Calu3 (cell line): ENCODE measurements around the gene BMP8B. TPM values are rescaled to one million over a fixed set of nuclear protein-coding genes. Genes with fewer than 3 reads are reported as not detected.
A peak's percentile ranks its signal among the peaks of the same experiment; 100 is the strongest.

ENCODE experiments used
- Bru-seq: library from RNA; stranded (reverse); fragments of 400-500 nt; gene quantifications from one replicate; lab custom pipeline; 2021; lab: Mats Ljungman, UMichigan
- BruChase-seq, 2 experiments: library from RNA; stranded (reverse); fragments of 400-500 nt; gene quantifications; one replicate each; lab custom pipeline; 2021; lab: Mats Ljungman, UMichigan
- BruUV-seq: library from RNA; stranded (reverse); fragments of 400-500 nt; replicated peaks from 2 replicates; lab custom pipeline; 2021; lab: Mats Ljungman, UMichigan
- CTCF ChIA-PET: fragments of 300-600 bp; sonication (Branson Sonifier 250); formaldehyde crosslinking; loops from one replicate; lab custom pipeline; 2022; ENCODE audit warnings: antibody characterized with exemption; lab: Charles Lee
- DNase-seq: peaks from one replicate; pipeline ENCODE4 v3.0.0; 2022
- H3K27ac Mint-ChIP-seq: one replicate; pipeline ENCODE4 v1.8.0; 2022; ENCODE audit warnings: mixed read lengths; ENCODE audit not compliant: unreplicated experiment
- H3K27me3 Mint-ChIP-seq: one replicate; pipeline ENCODE4 v1.8.0; 2022; ENCODE audit warnings: mixed read lengths; ENCODE audit not compliant: unreplicated experiment
- H3K36me3 Mint-ChIP-seq: one replicate; pipeline ENCODE4 v1.8.0; 2022; ENCODE audit warnings: mild to moderate bottlenecking, moderate library complexity, mixed read lengths; ENCODE audit not compliant: insufficient read depth, unreplicated experiment
- H3K4me1 Mint-ChIP-seq: one replicate; pipeline ENCODE4 v1.8.0; 2022; ENCODE audit warnings: mild to moderate bottlenecking, low read depth, mixed read lengths; ENCODE audit not compliant: unreplicated experiment
- H3K4me3 Mint-ChIP-seq: one replicate; pipeline ENCODE4 v1.8.0; 2022; ENCODE audit warnings: mild to moderate bottlenecking, low read depth, moderate library complexity, mixed read lengths; ENCODE audit not compliant: unreplicated experiment
- H3K9me3 Mint-ChIP-seq: one replicate; pipeline ENCODE4 v1.8.0; 2022; ENCODE audit warnings: low read depth, mixed read lengths; ENCODE audit not compliant: unreplicated experiment
- CTCF ChIP-seq: fragments of 200-600 bp; IDR thresholded peaks from one replicate; pipeline ENCODE4 v1.8.0; 2022; ENCODE audit warnings: antibody characterized with exemption; ENCODE audit not compliant: unreplicated experiment
- intact Hi-C: fragments of 100-400 bp; cut with micrococcal nuclease; formaldehyde crosslinking; loops from one replicate; pipeline ENCODE4 v1.10.0; 2022; ENCODE audit not compliant: unreplicated experiment
- long read RNA-seq: library from polyadenylated mRNA; stranded (forward); transcript quantifications from one replicate; pipeline ENCODE4 v2.0.0, GENCODE V29; 2022
- total RNA-seq: library from RNA; stranded (reverse); gene quantifications from 2 replicates; pipeline ENCODE4 v1.2.3, GENCODE V29; 2022

Gene BMP8B
- total RNA-seq (6.2 and 6.8 TPM in 2 replicates), Bru-seq, nascent RNA (percentile 38 among the genes with signal in this experiment), BruChase-seq, experiment 1, labeled RNA remaining after a 6-hour chase (percentile 48 among the genes with signal in this experiment), BruChase-seq, experiment 2, labeled RNA remaining after a 2-hour chase (percentile 41 among the genes with signal in this experiment)
- long read RNA-seq, full-length matches to known transcripts: 1 of 4 reads
- long read RNA-seq, partial matches to known transcripts: 1 of 4 reads
- long read RNA-seq, other reads (novel, unspliced or antisense): 2 of 4 reads

- H3K27me3 Mint-ChIP-seq: no peaks in the 10 kb centered on the region
- no peak for TF ChIP-seq CTCF
- no peaks in the 10 kb centered on the region for H3K4me1 Mint-ChIP-seq
- intact Hi-C loops: no loop called here
- H3K4me3 Mint-ChIP-seq: peak within 1 kb of the TSS; percentile 74
- H3K9me3 Mint-ChIP-seq: no peaks in the 10 kb centered on the region
- BruUV-seq: no TSS peak
- H3K27ac Mint-ChIP-seq: peak within 1 kb of the TSS; percentile 42
- H3K36me3 Mint-ChIP-seq: peaks cover 17% of the 10 kb centered on the region
- peak; percentile 78 for DNase-seq
- CTCF ChIA-PET: interaction anchor here (0.6 to 1.0 kb wide), 2 partner anchors 130 to 361 kb away, joined by 3 to 4 read pairs; no protein-coding TSS in a partner anchor
These were observed at the start of gene BMP8B for GRCh38 chr1:39788758-39789570. Gene BMP8B (minus strand): TSS chr1:39788865. CDS start chr1:39788485, 380 bp downstream.

- no peaks in the 10 kb centered on the region for H3K27me3 Mint-ChIP-seq
- CTCF ChIA-PET: interaction anchor here (0.6 kb wide), 1 partner anchor 611 kb away, joined by 3 read pairs; no protein-coding TSS in a partner anchor
- BruUV-seq: no TSS peak
- TF ChIP-seq CTCF: no peak
- no peaks in the 10 kb centered on the region for H3K9me3 Mint-ChIP-seq
- no peak overlapping the region for H3K4me3 Mint-ChIP-seq
- no peak for DNase-seq
- intact Hi-C loops: no loop called here
- no peaks in the 10 kb centered on the region for H3K4me1 Mint-ChIP-seq
- no peak overlapping the region for H3K27ac Mint-ChIP-seq
- H3K36me3 Mint-ChIP-seq: peaks cover 11% of the 10 kb centered on the region
These were observed 48.0 kb upstream of the BMP8B start for GRCh38 chr1:39836595-39837110.

- CTCF ChIA-PET: no interaction called here
- H3K9me3 Mint-ChIP-seq: no peaks in the 10 kb centered on the region
- no peaks in the 10 kb centered on the region for H3K27me3 Mint-ChIP-seq
- no peaks in the 10 kb centered on the region for H3K4me1 Mint-ChIP-seq
- no peak for DNase-seq
- H3K36me3 Mint-ChIP-seq: peaks cover 5% of the 10 kb centered on the region
- no peak overlapping the region for H3K4me3 Mint-ChIP-seq
- BruUV-seq: no TSS peak
- TF ChIP-seq CTCF: no peak
- H3K27ac Mint-ChIP-seq: no peak overlapping the region
- intact Hi-C loops: no loop called here
These were observed 47.4 kb upstream of the BMP8B start for GRCh38 chr1:39835935-39836594.

GRCh38 chr1:39835110-39835509, 46.4 kb upstream of the BMP8B start:
- no peak for TF ChIP-seq CTCF
- H3K36me3 Mint-ChIP-seq: peaks cover 4% of the 10 kb centered on the region
- no TSS peak for BruUV-seq
- H3K27me3 Mint-ChIP-seq: peaks cover 7% of the 10 kb centered on the region
- no peak overlapping the region for H3K27ac Mint-ChIP-seq
- CTCF ChIA-PET: no interaction called here
- H3K4me1 Mint-ChIP-seq: peaks cover 5% of the 10 kb centered on the region
- DNase-seq: no peak
- H3K9me3 Mint-ChIP-seq: no peaks in the 10 kb centered on the region
- H3K4me3 Mint-ChIP-seq: no peak overlapping the region
- intact Hi-C loops: no loop called here
